GM19193 (cell line): ENCODE results near the gene IL18.

Experiments
- POLR2A ChIP-seq: IDR thresholded peaks from 4 replicates; pipeline ENCODE4 v1.6.1; 2011; ENCODE audit not compliant: insufficient read depth, insufficient read length; ENCODE audit errors: extremely low read depth

The IL18 gene

DNA sequence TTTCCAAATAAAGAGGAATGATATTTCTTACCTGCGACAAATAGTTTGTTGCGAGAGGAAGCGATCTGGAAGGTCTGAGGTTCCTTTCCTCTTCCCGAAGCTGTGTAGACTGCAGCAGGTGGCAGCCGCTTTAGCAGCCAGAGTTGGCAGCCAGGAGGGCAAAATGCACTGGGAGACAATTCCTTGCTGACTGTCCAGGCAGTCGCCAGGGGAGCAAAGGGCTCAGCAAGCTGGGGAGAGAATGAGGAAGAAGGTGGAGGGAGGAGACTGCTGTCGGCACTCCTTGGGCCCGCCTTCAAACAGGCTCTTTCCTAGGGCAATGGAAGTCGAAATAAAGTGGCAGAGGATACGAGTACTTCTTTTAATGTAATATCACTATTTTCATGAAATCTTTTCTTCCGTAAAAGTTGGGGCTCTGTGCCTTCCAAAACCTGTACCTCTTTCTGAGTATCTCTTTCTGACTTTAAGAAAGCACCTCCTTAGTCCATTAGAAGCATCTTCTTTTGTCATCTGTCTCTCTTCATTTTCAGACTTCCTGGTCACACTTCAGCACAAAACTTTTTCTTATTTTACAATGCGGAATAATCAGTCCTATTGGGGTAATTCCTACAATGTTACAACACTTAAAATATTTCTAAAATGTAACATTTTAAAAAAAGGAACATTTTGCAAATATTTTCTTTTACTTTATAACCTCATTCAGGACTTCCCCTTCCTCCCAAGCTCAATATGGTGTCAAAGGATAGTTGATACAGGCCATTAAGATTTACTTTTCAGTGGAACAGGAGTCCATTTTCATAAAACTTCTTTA, at the start of gene IL18:
Gene IL18, minus strand, starts transcription at position 220 of the 811 bp plus-strand sequence. CDS start 9,041 bp downstream, outside the sequence.
- TF ChIP-seq POLR2A: no peak

DNA sequence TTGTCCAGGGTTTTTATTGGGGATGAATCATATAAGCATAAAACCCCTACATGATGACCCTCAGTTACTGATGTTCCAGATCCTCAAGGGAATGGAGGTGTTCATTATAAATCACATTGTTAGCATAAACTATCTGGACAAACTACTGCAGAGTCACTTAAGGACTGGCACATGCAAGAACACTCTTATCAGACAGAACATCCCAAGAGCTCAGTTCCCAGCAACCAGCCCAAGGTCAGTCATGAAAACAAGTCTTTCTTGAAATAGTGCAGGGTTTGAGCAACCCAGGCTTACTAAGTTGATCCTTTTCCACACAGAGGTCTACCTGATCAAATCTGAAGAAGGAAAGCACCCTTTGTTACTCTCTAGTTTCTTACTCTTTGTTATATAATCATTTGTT, 48.8 kb upstream of the IL18 start:
- TF ChIP-seq POLR2A: no peak

DNA sequence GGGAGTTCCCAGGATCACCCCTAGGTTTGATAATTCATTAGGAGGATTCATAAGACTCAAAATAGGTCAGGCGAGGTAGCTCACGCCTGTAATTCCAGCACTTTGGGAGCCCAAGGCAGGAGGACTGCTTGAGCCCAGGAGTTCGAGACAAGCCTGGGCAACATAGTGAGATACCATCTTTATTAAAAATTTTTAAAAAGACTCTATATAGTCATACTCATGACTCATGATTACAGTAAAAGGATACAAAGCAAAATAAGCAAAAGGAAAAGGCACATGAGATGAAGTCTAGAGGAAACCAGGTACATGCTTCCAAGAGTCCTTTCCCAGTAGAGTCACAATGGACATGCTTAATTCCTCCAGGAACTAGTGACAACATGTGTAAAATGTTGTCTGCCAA, 48.4 kb upstream of the IL18 start:
- no peak for TF ChIP-seq POLR2A

DNA sequence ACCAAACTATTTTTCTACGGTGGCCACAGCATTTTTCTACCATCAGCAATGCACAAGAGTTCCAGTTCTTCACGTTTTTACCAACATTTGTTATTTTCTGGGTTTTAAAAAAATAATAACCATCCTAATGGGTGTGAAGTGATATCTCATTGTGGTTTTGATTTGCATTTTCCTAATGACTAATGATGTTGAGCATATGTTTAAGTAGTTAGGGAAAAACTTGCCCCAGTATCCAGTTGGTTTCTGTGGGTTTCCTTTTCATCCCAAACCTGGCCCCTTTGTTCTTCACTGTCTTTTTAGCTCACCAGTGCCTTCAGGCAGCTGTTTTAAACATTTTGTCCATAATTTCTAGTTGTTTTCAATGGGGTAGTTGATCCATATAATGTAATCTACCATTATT, 47.6 kb upstream of the IL18 start:
- TF ChIP-seq POLR2A: no peak

DNA sequence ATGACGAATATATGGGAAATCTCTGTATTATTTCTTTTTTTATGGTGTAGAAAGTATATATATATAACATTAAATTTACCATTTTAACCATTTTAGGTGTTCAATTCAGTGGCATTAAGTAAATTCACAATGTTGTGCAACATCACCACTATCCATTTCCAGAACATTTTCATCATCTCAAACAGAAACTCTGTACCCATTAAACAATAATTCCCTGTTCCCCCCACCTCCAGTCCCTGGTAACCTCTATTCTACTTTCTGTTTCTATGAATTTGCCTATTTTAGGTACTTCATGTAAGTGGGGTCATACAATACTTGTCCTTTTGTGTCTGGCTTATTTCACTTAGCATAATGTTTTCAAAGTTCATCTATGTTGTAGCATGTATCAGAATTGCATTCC, 47.0 kb upstream of the IL18 start:
- TF ChIP-seq POLR2A: no peak

DNA sequence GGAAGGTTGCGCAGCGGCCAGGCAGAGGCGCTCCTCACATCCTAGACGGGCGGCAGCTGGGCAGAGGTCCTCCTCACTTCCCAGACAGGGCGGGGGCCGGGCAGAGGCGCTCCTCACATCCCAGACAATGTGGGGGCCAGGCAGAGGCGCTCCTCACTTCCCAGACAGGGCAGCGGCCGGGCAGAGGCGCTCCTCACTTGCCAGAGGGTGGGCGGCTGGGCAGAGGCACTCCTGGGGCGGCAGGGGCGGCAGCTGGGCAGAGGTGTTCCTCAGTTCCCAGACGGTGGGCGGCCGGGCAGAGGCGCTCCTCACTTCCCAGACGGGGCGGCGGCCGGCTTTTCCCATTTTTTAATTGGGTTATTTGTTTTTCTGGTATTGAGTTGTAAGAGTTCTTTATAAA, 42.2 kb upstream of the IL18 start:
- TF ChIP-seq POLR2A: no peak

DNA sequence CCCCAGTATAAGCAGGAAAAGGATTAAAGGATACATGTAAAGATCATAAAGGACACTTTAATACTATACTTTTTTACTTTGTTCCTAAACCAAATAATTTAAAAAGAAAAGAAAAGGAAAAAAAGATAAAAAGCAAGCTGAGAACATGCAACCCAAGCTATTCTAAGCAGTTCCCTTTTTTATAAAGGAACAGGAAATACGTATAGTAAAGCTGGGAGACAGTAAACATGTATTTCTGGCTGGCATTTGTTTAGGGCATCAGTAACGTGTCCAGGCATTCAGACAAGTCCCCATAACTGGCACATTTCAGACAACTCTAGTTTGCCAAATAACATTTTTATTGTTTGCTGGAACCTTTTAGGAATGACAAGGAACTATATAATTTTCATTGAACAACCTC, 36.4 kb upstream of the IL18 start:
- no peak for TF ChIP-seq POLR2A

DNA sequence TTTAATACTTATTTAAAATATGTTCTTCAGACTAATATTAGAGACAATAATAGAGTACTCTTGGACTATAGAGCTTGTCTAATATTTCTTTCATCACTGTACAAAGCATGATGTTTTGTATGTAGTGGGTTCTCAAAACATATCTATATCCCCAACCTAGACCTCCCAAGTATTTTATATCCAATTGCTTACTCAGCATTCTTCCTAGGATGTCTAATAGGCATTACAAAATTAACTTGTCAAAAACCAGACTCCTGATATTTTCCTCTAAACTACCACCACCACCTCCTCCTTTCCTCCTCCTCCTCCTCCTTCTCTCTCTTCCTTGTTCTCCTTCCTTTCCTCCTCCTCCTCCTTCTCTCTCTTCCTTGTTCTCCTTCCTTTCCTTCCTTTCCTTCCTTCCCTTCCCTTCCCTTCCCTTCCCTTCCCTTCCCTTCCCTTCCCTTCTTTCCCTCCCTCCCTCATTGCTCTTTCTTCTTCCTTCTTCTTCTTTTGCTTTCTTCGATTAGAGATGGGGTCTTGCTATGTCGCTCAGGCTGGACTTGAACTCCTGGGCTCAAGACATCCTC, 32.7 kb upstream of the IL18 start:
- TF ChIP-seq POLR2A: no peak

DNA sequence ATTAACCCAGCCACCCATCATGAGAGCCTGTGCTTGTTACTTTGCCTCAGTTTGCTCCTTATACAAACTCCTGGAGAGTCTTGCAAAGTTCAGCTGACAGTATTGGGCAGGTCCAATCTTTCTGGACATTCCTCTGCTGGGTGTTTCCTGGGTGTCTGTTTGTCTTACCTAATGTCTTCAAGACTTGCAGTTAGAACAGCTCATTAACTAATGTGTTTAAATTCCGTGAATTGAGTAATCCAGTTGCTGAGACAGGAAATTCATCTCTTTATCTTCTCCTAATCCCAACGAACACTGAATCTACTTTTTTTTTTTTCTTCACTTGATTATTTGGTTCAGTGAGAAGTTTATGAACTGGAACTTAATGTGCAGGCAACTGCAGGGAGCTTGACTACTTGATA, 32.1 kb upstream of the IL18 start:
- TF ChIP-seq POLR2A: no peak

DNA sequence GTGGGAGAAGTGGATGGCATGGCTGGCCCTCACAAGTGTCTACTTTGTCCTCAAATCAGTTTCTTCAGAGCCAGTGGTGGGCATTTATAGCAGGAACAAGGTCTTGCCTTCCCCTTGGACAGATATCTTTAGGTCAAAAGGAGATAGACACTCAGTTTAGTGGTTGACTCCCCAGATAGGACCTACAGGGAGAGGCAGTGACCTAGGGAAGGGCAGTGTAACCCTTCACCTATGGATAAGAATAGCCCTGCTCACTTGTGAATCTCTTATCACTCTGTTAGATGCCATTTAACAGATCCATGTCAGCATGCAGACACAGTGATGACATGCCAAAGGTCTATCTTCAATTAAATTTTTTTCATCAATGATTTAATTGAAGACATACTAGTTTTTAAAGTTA, 22.4 kb upstream of the IL18 start:
- TF ChIP-seq POLR2A: no peak

DNA sequence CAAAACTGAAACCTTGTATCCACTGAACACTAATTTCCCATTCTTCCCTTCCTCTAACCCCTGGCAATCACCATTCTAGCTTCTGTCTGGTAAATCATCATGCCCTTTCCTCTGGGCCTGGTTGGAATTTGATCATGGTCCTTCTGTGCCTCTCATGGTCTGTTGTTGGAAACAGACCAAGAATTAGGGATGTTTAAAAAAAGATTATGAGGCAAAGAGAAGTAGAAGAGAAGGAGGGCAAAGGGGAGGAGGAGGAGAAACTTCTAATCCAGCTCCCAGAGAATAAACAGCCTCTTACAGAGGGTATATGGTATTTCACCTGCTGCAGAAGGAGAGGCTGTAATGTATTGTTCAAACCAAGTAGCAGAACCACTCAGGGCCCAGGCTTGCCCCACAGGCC, 22.0 kb upstream of the IL18 start:
- TF ChIP-seq POLR2A: no peak

DNA sequence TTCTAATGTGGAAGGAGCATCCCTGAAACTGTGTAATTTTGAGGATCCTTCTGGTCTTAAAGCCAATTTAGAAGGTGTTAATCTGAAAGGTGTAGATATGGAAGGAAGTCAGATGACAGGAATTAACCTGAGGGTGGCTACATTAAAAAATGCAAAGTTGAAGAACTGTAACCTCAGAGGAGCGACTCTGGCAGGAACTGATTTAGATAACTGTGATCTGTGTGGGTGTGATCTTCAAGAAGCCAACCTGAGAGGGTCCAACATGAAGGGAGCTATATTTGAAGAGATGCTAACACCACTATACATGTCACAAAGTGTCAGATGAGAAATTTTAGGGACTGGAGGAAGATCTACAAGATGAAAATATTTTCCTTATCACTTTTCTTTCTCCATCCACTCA, 19.0 kb upstream of the IL18 start:
- no peak for TF ChIP-seq POLR2A

DNA sequence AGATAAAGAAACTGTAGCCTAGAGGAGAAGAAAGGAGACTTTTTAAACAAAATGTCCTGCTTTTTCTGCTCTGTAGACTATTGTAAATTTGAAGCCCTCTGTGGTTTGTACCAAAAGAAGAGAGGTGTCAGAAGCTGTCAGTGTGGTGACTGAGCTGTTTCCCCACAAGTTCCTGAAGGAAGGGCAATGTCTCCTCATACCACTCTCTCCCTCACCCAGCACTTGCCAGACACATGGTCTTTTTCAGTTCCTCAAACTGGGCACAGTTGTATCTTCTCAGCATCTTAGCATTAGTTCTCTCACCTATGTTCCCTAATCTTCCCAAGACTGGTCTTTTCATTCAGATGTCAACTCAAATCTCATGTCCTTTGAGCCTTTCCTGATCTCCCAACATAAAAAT, 15.7 kb upstream of the IL18 start:
- TF ChIP-seq POLR2A: no peak

DNA sequence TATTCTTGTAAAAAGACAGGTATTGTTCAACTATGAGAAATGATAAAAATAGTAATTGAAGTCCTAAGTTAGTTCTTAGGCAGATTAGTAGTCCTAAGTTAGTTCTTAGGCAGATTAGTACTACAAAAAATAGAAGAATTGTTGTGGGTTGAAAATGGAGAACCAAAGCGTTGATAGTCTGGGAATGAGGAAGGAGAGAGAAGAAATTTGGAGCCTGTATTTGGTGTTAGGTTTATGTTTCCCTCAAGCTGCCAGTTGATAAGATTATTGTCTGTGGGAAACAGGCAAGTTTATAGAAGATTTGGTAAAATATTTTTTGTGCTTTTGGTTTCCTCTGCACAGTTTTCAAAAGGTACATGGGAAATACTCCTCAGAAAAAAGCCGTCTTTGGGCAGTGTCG, 15.0 kb upstream of the IL18 start:
- no peak for TF ChIP-seq POLR2A

DNA sequence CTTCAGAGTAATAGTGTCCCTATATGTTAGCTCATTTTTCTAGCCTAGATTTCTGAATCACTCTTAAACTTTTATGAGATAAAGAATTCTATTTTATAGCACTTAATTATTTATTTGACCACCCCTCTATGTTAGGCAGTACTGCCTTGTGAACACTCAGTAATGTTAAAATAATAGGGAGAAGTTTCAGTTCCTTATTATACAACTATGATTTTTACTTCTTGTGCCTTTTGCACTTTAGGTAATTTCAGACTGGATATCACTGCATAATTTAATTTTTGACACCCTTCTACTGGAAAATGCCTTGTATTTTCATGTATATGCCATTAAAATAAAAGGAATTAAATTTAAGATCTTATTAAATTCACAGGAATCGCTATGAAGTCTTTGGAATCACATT, 14.5 kb upstream of the IL18 start:
- no peak for TF ChIP-seq POLR2A

DNA sequence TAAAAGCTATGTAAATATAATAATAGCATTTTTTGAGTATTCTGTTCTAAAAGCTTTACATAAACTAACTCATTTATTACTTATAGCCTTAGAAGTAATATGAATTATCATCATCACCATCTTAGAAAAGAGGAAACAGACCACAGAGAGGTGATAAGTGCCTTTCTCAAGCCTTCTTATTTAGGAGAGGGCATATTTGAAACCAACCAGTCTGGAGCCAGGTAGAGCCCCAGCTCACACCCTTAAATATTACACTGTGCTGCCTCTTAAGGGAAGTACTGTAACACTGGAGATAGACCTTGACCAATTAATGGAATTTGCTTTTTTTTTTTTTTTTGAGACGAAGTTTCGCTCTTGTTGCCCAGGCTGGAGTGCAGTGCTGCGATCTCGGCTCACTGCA, 13.7 kb upstream of the IL18 start:
- TF ChIP-seq POLR2A: no peak
